C4-2B (cell line): ENCODE measurements around the gene CTNNA1.
"Not testable (repeated sequence)": the region's sequence is repeated elsewhere in the genome, so short reads cannot be mapped to it uniquely, and the experiment has no call there.

ENCODE experiments used
- H3K27ac ChIP-seq: fragments of 450-650 bp; 2 replicates; pipeline ENCODE4 v1.5.1; 2017
- CTCF ChIP-seq: fragments of 450-650 bp; conservative IDR thresholded peaks from 2 replicates; pipeline ENCODE4 v1.5.1; 2017; ENCODE audit warnings: mild to moderate bottlenecking
- ZFX ChIP-seq: fragments of 450-650 bp; IDR thresholded peaks from 2 replicates; pipeline ENCODE4 v1.6.1; 2017

The CTNNA1 gene

DNA sequence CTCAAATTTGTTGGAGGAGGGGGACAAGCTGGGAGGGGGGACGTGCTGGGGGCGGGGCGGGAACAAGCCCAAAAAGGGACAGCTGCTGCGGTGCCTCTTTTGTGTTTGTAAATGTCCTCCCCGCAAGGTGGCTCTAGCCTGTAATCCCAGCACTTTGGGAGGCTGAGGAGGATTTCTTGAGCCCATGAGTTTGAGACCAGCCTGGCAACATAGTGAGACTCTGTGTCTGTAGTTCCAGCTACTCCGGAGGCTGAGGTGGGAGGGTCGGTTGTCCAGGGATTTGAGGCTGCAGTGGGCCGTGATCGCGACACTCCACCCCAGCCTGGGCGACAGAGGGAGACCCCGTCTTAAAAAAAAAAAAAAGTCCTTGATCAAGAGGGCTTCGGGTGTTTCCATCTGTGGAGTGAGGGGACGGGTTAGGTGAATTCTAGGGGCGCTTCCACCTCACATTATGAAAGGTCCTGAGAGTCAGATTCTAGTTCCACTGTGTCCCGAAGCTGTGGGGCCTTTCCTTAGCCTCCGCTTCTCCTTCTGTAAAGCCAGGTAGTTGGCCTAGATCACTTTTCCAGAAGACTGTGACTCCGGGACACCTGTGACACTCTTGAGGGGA is 779 bp upstream of the CTNNA1 start:
- TF ChIP-seq CTCF: peak; percentile 48
- TF ChIP-seq ZFX: no peak
- peak overlapping the region; percentile 91 for H3K27ac ChIP-seq

- TF ChIP-seq CTCF (no peak), ZFX (peak; percentile 75)
- peak overlapping the region; percentile 91 for H3K27ac ChIP-seq
These were observed 821 bp downstream of the CTNNA1 start for GRCh38 chr5:138753794-138754698.

DNA sequence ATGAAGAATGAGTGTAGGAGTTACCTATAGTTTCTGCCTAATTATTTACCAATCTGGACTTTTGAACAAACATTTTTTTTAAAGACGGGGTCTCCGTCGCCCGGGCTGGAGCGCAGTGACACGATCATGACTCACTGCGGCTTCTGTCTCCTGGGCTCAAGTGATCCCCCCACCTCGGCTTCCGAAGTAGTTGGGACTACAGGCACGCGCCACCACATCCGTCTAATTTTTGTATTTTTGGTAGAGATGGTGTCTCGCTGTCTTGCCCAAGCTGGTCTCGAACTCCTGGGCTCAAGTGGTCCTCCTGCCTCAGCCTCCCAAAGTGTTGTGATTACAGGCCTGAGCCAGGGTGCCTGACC is 1.5 kb downstream of the CTNNA1 start:
- peak overlapping the region; percentile 91 for H3K27ac ChIP-seq
- TF ChIP-seq ZFX (no peak), CTCF (no peak)

DNA sequence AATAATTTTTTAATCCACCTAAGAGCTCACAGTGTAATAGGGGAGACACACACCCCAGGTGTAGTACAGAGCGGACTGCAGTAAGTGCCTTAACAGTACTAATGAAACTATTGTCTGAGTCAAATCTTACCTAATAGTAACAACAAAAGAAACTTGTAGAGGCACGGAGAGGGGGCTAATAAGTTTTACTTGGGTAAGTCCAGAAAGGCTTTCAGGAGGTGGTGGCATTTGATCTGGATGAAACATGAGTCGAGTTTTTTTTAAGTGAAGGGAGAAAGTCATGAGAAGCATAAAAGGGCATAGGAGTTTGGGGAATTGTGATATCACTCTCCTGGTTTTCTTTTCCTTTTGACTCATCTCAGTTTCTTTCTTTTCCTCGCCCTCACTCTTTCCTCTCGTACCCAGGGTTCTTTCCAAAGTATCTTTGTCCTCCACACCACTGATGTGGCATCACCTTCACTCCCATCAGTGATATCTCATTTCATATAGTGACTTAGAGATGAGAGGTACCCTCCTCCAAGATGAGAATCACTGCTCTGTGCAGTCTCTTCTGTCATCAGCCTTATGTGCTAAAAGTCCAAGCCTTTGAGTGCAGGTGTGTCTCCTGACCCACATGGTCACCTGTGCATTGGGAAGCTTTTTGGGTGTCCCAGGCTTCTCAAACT is 2.0 kb downstream of the CTNNA1 start:
- H3K27ac ChIP-seq: peak overlapping the region; percentile 91
- TF ChIP-seq ZFX (no peak), CTCF (no peak)

- TF ChIP-seq ZFX: no peak
- no peak for TF ChIP-seq CTCF
- H3K27ac ChIP-seq: no peak overlapping the region
These were observed 4.0 kb downstream of the CTNNA1 start for GRCh38 chr5:138757061-138757776.

GRCh38 chr5:138760448-138761110 is 7.4 kb downstream of the CTNNA1 start:
- TF ChIP-seq ZFX (no peak), CTCF (no peak)
- H3K27ac ChIP-seq: no peak overlapping the region

DNA sequence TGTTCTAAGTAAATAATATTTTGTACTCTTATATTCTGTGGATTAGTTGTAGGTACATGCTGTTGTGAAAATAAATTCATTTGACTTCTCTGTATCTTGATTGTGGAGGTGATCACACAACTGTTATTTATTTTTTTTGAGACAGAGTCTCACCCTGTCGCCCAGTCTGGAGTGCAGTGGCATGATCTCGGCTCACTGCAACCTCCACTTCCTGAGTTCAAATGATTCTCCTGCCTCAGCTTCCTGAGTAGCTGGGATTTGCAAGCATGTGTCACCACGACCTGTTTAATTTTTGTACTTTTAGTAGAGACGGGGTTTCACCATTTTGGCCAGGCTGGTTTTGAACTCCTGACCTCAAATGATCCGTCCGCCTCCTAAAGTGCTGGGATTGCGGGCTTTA is 7.9 kb downstream of the CTNNA1 start:
- not testable (repeated sequence) for H3K27ac ChIP-seq

- not testable (repeated sequence) for H3K27ac ChIP-seq
These were observed 8.4 kb downstream of the CTNNA1 start for GRCh38 chr5:138761670-138762069.
